OCI-LY1 (cell line): ENCODE results near the gene POLG.

Experiments used
- H2AFZ ChIP-seq: fragments of 200-600 bp; sonication (generic), shearing (Covaris generic); 2 replicates; pipeline ENCODE4 v1.6.0; 2014; ENCODE audit warnings: antibody characterized with exemption, mild to moderate bottlenecking, low read length
- H3F3A ChIP-seq: fragments of 200-600 bp; sonication (generic), shearing (Covaris generic); 2 replicates; pipeline ENCODE4 v1.6.0; 2014; ENCODE audit warnings: mild to moderate bottlenecking, antibody characterized with exemption, low read length, moderate library complexity; ENCODE audit not compliant: insufficient read depth
- H3K27ac ChIP-seq: fragments of 200-600 bp; sonication (generic); 2 replicates; pipeline ENCODE4 v1.5.1; 2014; ENCODE audit warnings: low read length, mixed run types, mild to moderate bottlenecking, low read depth; ENCODE audit not compliant: poor library complexity, severe bottlenecking
- H3K27me3 ChIP-seq: fragments of 200-600 bp; sonication (generic); 2 replicates; pipeline ENCODE4 v1.6.0; 2014; ENCODE audit warnings: antibody characterized with exemption, mild to moderate bottlenecking, low read length, moderate library complexity; ENCODE audit not compliant: insufficient read depth
- H3K36me3 ChIP-seq: fragments of 200-600 bp; sonication (generic); 2 replicates; pipeline ENCODE4 v1.6.1; 2014; ENCODE audit warnings: mild to moderate bottlenecking, antibody characterized with exemption, low read length, moderate library complexity, mixed read lengths; ENCODE audit not compliant: insufficient read depth
- H3K4me1 ChIP-seq: fragments of 200-600 bp; sonication (generic); 2 replicates; pipeline ENCODE4 v1.5.1; 2014; ENCODE audit warnings: mild to moderate bottlenecking, low read length, moderate library complexity; ENCODE audit not compliant: insufficient read depth, severe bottlenecking
- H3K4me2 ChIP-seq: fragments of 200-600 bp; sonication (generic), shearing (Covaris generic); 2 replicates; pipeline ENCODE4 v1.6.1; 2014; ENCODE audit warnings: low read length
- H3K4me3 ChIP-seq: fragments of 200-600 bp; sonication (generic); 2 replicates; pipeline ENCODE4 v1.5.1; 2014; ENCODE audit warnings: low read length, low read depth, mild to moderate bottlenecking, mixed read lengths; ENCODE audit not compliant: poor library complexity, severe bottlenecking
- H3K79me2 ChIP-seq: fragments of 200-600 bp; shearing (Covaris generic); 2 replicates; pipeline ENCODE4 v1.6.1; 2016; ENCODE audit warnings: mixed run types, low read length, mixed read lengths; ENCODE audit not compliant: insufficient read depth
- H3K9ac ChIP-seq: fragments of 200-600 bp; sonication (generic), shearing (Covaris generic); 2 replicates; pipeline ENCODE4 v1.6.1; 2014; ENCODE audit warnings: mild to moderate bottlenecking, low read length, mixed read lengths
- H3K9me2 ChIP-seq: fragments of 200-600 bp; sonication (generic), shearing (Covaris generic); 2 replicates; pipeline ENCODE4 v1.6.1; 2014; ENCODE audit warnings: low read depth, mild to moderate bottlenecking, low read length, mixed read lengths
- H3K9me3 ChIP-seq: fragments of 200-600 bp; shearing (Covaris generic); 2 replicates; pipeline ENCODE4 v1.6.1; 2014; ENCODE audit warnings: low read length, mixed read lengths
- H4K20me1 ChIP-seq: fragments of 200-600 bp; sonication (generic), shearing (Covaris generic); 2 replicates; pipeline ENCODE4 v1.6.0; 2016; ENCODE audit warnings: mild to moderate bottlenecking, low read length; ENCODE audit not compliant: insufficient read depth
- EZH2 ChIP-seq: fragments of 200-600 bp; sonication (generic), shearing (Covaris generic); IDR thresholded peaks from 2 replicates; pipeline ENCODE4 v1.8.0; 2017; ENCODE audit warnings: borderline replicate concordance, mixed run types, mild to moderate bottlenecking, antibody characterized with exemption, low read length, moderate library complexity, mixed read lengths
- TF ChIP-seq, protein P1 (sequence below): fragments of 200-600 bp; sonication (generic), shearing (Covaris generic); IDR thresholded peaks from 2 replicates; pipeline ENCODE4 v1.5.1; 2017; ENCODE audit warnings: mild to moderate bottlenecking, antibody characterized with exemption, low read length, moderate library complexity, mixed read lengths

The POLG gene

GRCh38 chr15:89326316-89326715, 8.3 kb downstream of the POLG start:
- no peak overlapping the region for H3K4me2 ChIP-seq
- no peak overlapping the region for H3K27ac ChIP-seq
- no peaks in the 10 kb centered on the region for H3F3A ChIP-seq
- no peak overlapping the region for H2AFZ ChIP-seq
- H3K9ac ChIP-seq, result no peak overlapping the region
- no peaks in the 10 kb centered on the region for H3K27me3 ChIP-seq
- H4K20me1 ChIP-seq, result no peaks in the 10 kb centered on the region
- H3K4me1 ChIP-seq, result peaks cover 14% of the 10 kb centered on the region
- peaks cover 3% of the 10 kb centered on the region; the same call in 1 of the 2 replicates for H3K79me2 ChIP-seq
- H3K36me3 ChIP-seq, result peaks cover 99% of the 10 kb centered on the region
- TF ChIP-seq, protein P1, sequence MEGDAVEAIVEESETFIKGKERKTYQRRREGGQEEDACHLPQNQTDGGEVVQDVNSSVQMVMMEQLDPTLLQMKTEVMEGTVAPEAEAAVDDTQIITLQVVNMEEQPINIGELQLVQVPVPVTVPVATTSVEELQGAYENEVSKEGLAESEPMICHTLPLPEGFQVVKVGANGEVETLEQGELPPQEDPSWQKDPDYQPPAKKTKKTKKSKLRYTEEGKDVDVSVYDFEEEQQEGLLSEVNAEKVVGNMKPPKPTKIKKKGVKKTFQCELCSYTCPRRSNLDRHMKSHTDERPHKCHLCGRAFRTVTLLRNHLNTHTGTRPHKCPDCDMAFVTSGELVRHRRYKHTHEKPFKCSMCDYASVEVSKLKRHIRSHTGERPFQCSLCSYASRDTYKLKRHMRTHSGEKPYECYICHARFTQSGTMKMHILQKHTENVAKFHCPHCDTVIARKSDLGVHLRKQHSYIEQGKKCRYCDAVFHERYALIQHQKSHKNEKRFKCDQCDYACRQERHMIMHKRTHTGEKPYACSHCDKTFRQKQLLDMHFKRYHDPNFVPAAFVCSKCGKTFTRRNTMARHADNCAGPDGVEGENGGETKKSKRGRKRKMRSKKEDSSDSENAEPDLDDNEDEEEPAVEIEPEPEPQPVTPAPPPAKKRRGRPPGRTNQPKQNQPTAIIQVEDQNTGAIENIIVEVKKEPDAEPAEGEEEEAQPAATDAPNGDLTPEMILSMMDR, result no peak
- TF ChIP-seq EZH2, result no peak
- H3K9me3 ChIP-seq, result no peaks in the 10 kb centered on the region
- H3K4me3 ChIP-seq, result no peak overlapping the region
- no peaks in the 10 kb centered on the region for H3K9me2 ChIP-seq

DNA sequence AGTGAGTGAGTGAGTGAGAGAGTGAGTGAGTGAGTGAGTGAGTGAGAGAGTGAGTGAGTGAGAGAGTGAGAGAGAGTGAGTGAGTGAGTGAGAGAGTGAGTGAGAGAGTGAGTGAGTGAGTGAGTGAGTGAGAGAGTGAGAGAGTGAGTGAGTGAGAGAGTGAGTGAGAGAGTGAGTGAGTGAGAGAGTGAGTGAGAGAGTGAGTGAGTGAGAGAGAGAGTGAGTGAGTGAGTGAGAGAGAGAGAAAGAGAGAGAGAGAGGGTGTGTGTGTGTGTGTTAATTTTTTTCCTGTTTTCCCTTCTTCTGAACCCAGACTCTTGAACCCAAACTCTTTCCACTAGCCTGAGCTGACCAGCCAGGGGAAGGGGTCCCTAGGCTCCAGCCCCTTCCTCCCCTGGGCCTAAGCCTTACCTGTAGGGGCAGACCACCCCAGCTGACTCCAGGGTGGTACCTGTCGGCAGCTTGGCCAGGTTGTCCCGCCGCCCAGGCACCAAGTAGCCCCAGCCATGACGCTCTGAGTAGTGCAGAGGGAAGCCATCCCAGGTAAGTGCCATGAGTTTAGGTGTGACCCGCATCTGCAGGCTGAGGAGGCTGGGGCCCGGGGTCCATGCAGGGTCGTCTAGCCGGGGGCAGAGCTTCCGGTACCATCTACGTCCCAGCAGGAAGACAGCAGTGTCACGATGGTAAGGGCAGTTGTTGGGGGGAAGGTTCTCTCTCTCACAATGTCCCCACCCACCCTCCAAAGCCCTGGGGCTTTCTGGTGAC, 9.4 kb downstream of the POLG start:
- peaks cover 99% of the 10 kb centered on the region for H3K36me3 ChIP-seq
- H3K4me1 ChIP-seq, result peaks cover 3% of the 10 kb centered on the region
- H3K9me3 ChIP-seq, result no peaks in the 10 kb centered on the region
- no peaks in the 10 kb centered on the region for H3K27me3 ChIP-seq
- no peaks in the 10 kb centered on the region for H3K9me2 ChIP-seq
- H3K9ac ChIP-seq, result no peak overlapping the region
- H4K20me1 ChIP-seq, result no peaks in the 10 kb centered on the region
- no peak overlapping the region for H3K4me3 ChIP-seq
- H3K79me2 ChIP-seq, result no peaks in the 10 kb centered on the region
- H3K27ac ChIP-seq, result no peak overlapping the region
- TF ChIP-seq, protein P1, result no peak
- TF ChIP-seq EZH2, result no peak
- H2AFZ ChIP-seq, result no peak overlapping the region
- no peak overlapping the region for H3K4me2 ChIP-seq
- H3F3A ChIP-seq, result no peaks in the 10 kb centered on the region

DNA sequence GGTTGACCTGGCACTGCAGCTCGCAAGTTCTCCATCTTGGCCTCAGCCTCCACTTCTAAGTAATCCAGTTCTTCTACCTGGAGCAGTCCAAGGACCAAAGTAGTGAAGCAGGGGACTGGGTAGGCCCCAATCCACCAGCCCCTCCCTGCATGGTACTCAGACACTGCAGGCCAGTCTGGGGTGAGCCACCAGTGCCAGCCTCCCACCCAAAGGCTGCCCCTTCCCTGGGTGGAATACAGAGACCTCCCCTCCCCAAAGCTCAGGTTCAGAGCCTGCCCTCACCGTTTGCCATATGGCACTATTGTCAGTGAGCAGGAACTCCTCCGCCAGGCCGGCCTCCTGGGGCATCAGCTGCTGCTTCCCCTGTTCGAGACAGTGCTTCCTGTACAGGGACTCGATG, 10.8 kb downstream of the POLG start:
- Histone ChIP-seq H3K27me3 (no peaks in the 10 kb centered on the region), H3K79me2 (no peaks in the 10 kb centered on the region), H3K27ac (no peak overlapping the region), H3K9ac (no peak overlapping the region), H3K36me3 (peaks cover 99% of the 10 kb centered on the region), H3F3A (no peaks in the 10 kb centered on the region), H3K4me2 (no peak overlapping the region), H3K4me3 (no peak overlapping the region), H4K20me1 (no peaks in the 10 kb centered on the region), H3K9me3 (no peaks in the 10 kb centered on the region), H2AFZ (no peak overlapping the region), H3K9me2 (no peaks in the 10 kb centered on the region), H3K4me1 (no peaks in the 10 kb centered on the region)
- TF ChIP-seq, protein P1, result no peak
- no peak for TF ChIP-seq EZH2
